Trophoblast cell (in vitro differentiated cells and primary cell): Measurements from ENCODE around the gene KIF21A.

ENCODE experiments used
- DNase-seq, 2 donors: peaks; one replicate each; pipeline ENCODE4 v3.0.0-alpha.2; 2016
- H2AFZ ChIP-seq: 2 replicates; pipeline ENCODE4 v1.6.1; 2013; ENCODE audit warnings: low read length, moderate library complexity, mild to moderate bottlenecking; ENCODE audit not compliant: insufficient read depth, poor library complexity
- H2AK5ac ChIP-seq: 2 replicates; pipeline ENCODE4 v1.6.1; 2013; ENCODE audit warnings: mild to moderate bottlenecking, low read length
- H2BK120ac ChIP-seq: 2 replicates; pipeline ENCODE4 v1.6.1; 2013; ENCODE audit warnings: low read length, mild to moderate bottlenecking, moderate library complexity; ENCODE audit not compliant: insufficient read depth, poor library complexity
- H2BK12ac ChIP-seq: 2 replicates; pipeline ENCODE4 v1.6.1; 2013; ENCODE audit warnings: mild to moderate bottlenecking, low read length, moderate library complexity
- H2BK5ac ChIP-seq: 2 replicates; pipeline ENCODE4 v1.6.1; 2013; ENCODE audit warnings: low read length, low read depth, moderate library complexity, mild to moderate bottlenecking; ENCODE audit not compliant: poor library complexity
- H3K14ac ChIP-seq: 2 replicates; pipeline ENCODE4 v1.6.1; 2013; ENCODE audit warnings: mild to moderate bottlenecking, low read length
- H3K18ac ChIP-seq: 2 replicates; pipeline ENCODE4 v1.6.1; 2013; ENCODE audit warnings: mild to moderate bottlenecking, low read length
- H3K23ac ChIP-seq: 2 replicates; pipeline ENCODE4 v1.6.1; 2013; ENCODE audit warnings: low read length
- H3K27ac ChIP-seq: 2 replicates; pipeline ENCODE4 v1.5.1; 2013; ENCODE audit warnings: low read depth, mild to moderate bottlenecking, inconsistent platforms, low read length, moderate library complexity
- H3K27me3 ChIP-seq: 2 replicates; pipeline ENCODE4 v1.6.1; 2013; ENCODE audit warnings: inconsistent platforms, mild to moderate bottlenecking, low read length, moderate library complexity; ENCODE audit not compliant: insufficient read depth
- H3K36me3 ChIP-seq, 2 experiments: 1 replicate in 1 of 2; 2 replicates in 1 of 2; pipeline ENCODE4 v1.6.1; 2013; ENCODE audit warnings: low read length in 2 of 2, mild to moderate bottlenecking in 2 of 2, moderate library complexity in 1 of 2; ENCODE audit not compliant: insufficient read depth in 2 of 2, control insufficient read depth in 1 of 2
- H3K4ac ChIP-seq: 2 replicates; pipeline ENCODE4 v1.6.1; 2013; ENCODE audit warnings: low read depth, mild to moderate bottlenecking, low read length, moderate library complexity
- H3K4me1 ChIP-seq, 2 experiments: 1 replicate in 1 of 2; 2 replicates in 1 of 2; pipeline ENCODE4 v1.6.1; 2013; ENCODE audit warnings: low read length in 2 of 2, mild to moderate bottlenecking in 2 of 2, moderate library complexity in 1 of 2; ENCODE audit not compliant: insufficient read depth in 2 of 2, control insufficient read depth in 1 of 2
- H3K4me2 ChIP-seq: 2 replicates; pipeline ENCODE4 v1.6.1; 2013; ENCODE audit warnings: inconsistent platforms, mild to moderate bottlenecking, low read length, moderate library complexity
- H3K4me3 ChIP-seq: 2 replicates; pipeline ENCODE4 v1.5.1; 2013; ENCODE audit warnings: mild to moderate bottlenecking, low read depth, low read length, inconsistent platforms
- H3K79me1 ChIP-seq: one replicate; pipeline ENCODE4 v1.6.1; 2013; ENCODE audit warnings: low read length
- H3K79me2 ChIP-seq: 2 replicates; pipeline ENCODE4 v1.6.1; 2013; ENCODE audit warnings: low read length, mild to moderate bottlenecking; ENCODE audit not compliant: control insufficient read depth, insufficient read depth, poor library complexity
- H3K9ac ChIP-seq: 2 replicates; pipeline ENCODE4 v1.6.1; 2013; ENCODE audit warnings: mild to moderate bottlenecking, low read length
- H3K9me3 ChIP-seq: 2 replicates; pipeline ENCODE4 v1.6.1; 2013; ENCODE audit warnings: low read depth, mild to moderate bottlenecking, control low read depth, inconsistent platforms, low read length; ENCODE audit not compliant: insufficient read depth
- H4K12ac ChIP-seq: 2 replicates; pipeline ENCODE4 v1.6.1; 2013; ENCODE audit warnings: low read depth, mild to moderate bottlenecking, low read length, moderate library complexity
- H4K8ac ChIP-seq: 2 replicates; pipeline ENCODE4 v1.6.1; 2013; ENCODE audit warnings: low read depth, mild to moderate bottlenecking, low read length, moderate library complexity
- H4K91ac ChIP-seq: one replicate; pipeline ENCODE4 v1.6.1; 2013; ENCODE audit warnings: low read depth, mild to moderate bottlenecking, low read length, moderate library complexity
- WGBS: extraction: QIAGEN DNeasy Blood & Tissue Kit; methylation state at CpG from one replicate; pipeline ENCODE4 v1.1.7; 2013; ENCODE audit warnings: missing lambda C conversion rate; ENCODE audit not compliant: insufficient read length, insufficient coverage; ENCODE audit errors: extremely low coverage; 5-methylcytosine and 5-hydroxymethylcytosine counted together

KIF21A gene

DNA sequence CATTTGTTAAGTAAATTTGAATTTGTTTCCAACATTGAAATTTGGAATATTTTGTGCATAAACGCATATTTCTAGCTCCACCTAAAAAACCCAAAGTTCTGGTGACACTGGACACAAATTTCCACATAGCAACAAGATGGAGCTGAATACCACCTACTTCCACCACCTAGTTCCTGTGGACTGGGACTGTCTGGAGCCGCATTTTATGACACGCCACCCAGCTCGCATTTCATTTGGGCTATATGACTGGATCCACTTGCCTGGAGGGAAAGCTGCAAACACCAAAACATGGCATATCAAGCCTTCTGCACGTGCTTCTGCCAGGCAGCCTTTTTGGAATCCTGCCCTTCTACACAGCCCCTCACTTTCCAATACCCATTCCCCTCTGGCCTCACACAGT lies 173.4 kb downstream of the KIF21A start:
- Histone ChIP-seq H3K27ac (no peak overlapping the region), H4K8ac (no peak overlapping the region), H3K27me3 (no peaks in the 10 kb centered on the region), H3K36me3 (no peaks in the 10 kb centered on the region), H3K18ac (no peak overlapping the region), H3K23ac (no peak overlapping the region), H2BK120ac (no peak overlapping the region), H4K91ac (no peak overlapping the region), H3K14ac (no peak overlapping the region), H2BK12ac (no peak overlapping the region), H4K12ac (no peak overlapping the region), H3K79me1 (no peaks in the 10 kb centered on the region), H3K4ac (no peak overlapping the region), H3K4me1 (no peaks in the 10 kb centered on the region), H3K9me3 (no peaks in the 10 kb centered on the region), H2AK5ac (no peak overlapping the region), H3K4me3 (no peak overlapping the region), H2AFZ (no peak overlapping the region), H3K79me2 (no peaks in the 10 kb centered on the region), H3K9ac (no peak overlapping the region), H3K4me2 (no peak overlapping the region), H2BK5ac (no peak overlapping the region)
- DNase-seq, result no peak
- WGBS, result no CpG with 5 or more reads among the region's 5 CpGs

- H4K8ac ChIP-seq, result no peak overlapping the region
Measured at GRCh38 chr12:39267886-39268285, 175.0 kb downstream of the KIF21A start.

GRCh38 chr12:39252628-39253027 lies 190.3 kb downstream of the KIF21A start:
- Histone ChIP-seq H3K79me2 (no peaks in the 10 kb centered on the region), H3K18ac (no peak overlapping the region)
- WGBS, result no CpG with 5 or more reads among the region's 1 CpG

More at GRCh38 chr12:39267886-39268285, 175.0 kb downstream of the KIF21A start:
- DNase-seq, result no peak
- Histone ChIP-seq H3K4me3 (no peak overlapping the region), H3K14ac (no peak overlapping the region), H2BK12ac (no peak overlapping the region), H3K9me3 (no peaks in the 10 kb centered on the region), H3K36me3 (no peaks in the 10 kb centered on the region), H2BK5ac (no peak overlapping the region), H3K4me2 (no peak overlapping the region), H2AFZ (no peak overlapping the region), H4K12ac (no peak overlapping the region), H3K79me1 (no peaks in the 10 kb centered on the region), H2BK120ac (no peak overlapping the region), H3K23ac (no peak overlapping the region), H3K18ac (no peak overlapping the region), H3K27ac (no peak overlapping the region), H3K4ac (no peak overlapping the region), H3K27me3 (no peaks in the 10 kb centered on the region), H3K9ac (no peak overlapping the region), H4K91ac (no peak overlapping the region), H3K79me2 (no peaks in the 10 kb centered on the region), H2AK5ac (no peak overlapping the region), H3K4me1 (no peaks in the 10 kb centered on the region)
- WGBS, result no CpG with 5 or more reads among the region's 1 CpG

More at GRCh38 chr12:39252628-39253027, 190.3 kb downstream of the KIF21A start:
- Histone ChIP-seq H3K27me3 (no peaks in the 10 kb centered on the region), H4K91ac (no peak overlapping the region), H3K36me3 (no peaks in the 10 kb centered on the region), H3K4me2 (no peak overlapping the region), H2BK120ac (no peak overlapping the region), H3K23ac (no peak overlapping the region), H3K9ac (no peak overlapping the region), H3K14ac (no peak overlapping the region), H3K9me3 (peaks cover 2% of the 10 kb centered on the region), H4K8ac (no peak overlapping the region), H4K12ac (no peak overlapping the region), H3K4me3 (no peak overlapping the region), H3K27ac (no peak overlapping the region), H2AFZ (no peak overlapping the region), H3K79me1 (no peaks in the 10 kb centered on the region), H2AK5ac (no peak overlapping the region), H2BK12ac (no peak overlapping the region), H3K4me1 (no peaks in the 10 kb centered on the region), H2BK5ac (no peak overlapping the region), H3K4ac (no peak overlapping the region)
- DNase-seq, result no peak
